ENCODE measurements around the gene MIER3. TPM values are rescaled to one million over a fixed set of nuclear protein-coding genes. Genes with fewer than 3 reads are reported as not detected.
A peak's percentile ranks its signal among the peaks of the same experiment; 100 is the strongest.

MIER3 gene
- total and polyA plus RNA-seq, 2 of the 13 experiments (the other 11 are each of a cell fraction or from before 2014, with no cell fraction given) = 14.6 to 38.8 TPM

GRCh38 chr5:56910210-56910965 is 41.5 kb downstream of the MIER3 start (continued):
- no peak for TF ChIP-seq ZNF609 (CRISPR knock-in tag; IDR thresholded peaks at IDR 0.05; ENCODE audit: borderline replicate concordance)
- TF ChIP-seq ZNF790 (CRISPR knock-in tag; IDR thresholded peaks at IDR 0.05; ENCODE audit: borderline replicate concordance) = no peak

GRCh38 chr5:56909294-56910209 is 42.4 kb downstream of the MIER3 start, which contains the start of gene SETD9:
Gene SETD9 (plus strand): TSS chr5:56909596. CDS start chr5:56909646, 50 bp downstream.
- Histone ChIP-seq H3K4me1 (ENCODE audit: insufficient read depth, low read length) (peaks cover 26% of the 10 kb centered on the region), H3K79me2 (ENCODE audit: insufficient read depth, low read length) (peaks cover 12% of the 10 kb centered on the region), H3K4me2 (ENCODE audit: low read depth, low read length) (peak within 1 kb of the TSS; percentile 97), H3K9me3 (ENCODE audit: low read length) (no peaks in the 10 kb centered on the region), H3K9ac (ENCODE audit: insufficient read depth, low read depth, low read length) (peak within 1 kb of the TSS; percentile 97), H3K4me3 (replicated peaks in 1 of 3; ENCODE audit: insufficient read depth in 1 of 3, low read depth in 2 of 3, low read length in 3 of 3) (peak within 1 kb of the TSS; percentile 74 to 86 (median 82)), H3K27ac (ENCODE audit: extremely low read length, insufficient read depth, low read length) (peak within 1 kb of the TSS; percentile 97), H3K36me3 (replicated peaks in 1 of 2; ENCODE audit: control insufficient read depth in 1 of 2, insufficient read depth in 2 of 2, low read length in 2 of 2) (no peaks in the 10 kb centered on the region; a peak in 1 of 5 replicates), H2AFZ (ENCODE audit: low read length) (peak within 1 kb of the TSS; percentile 84), H3K27me3 (ENCODE audit: control insufficient read depth in 1 of 2, insufficient read depth in 2 of 2, low read length in 2 of 2) (no peaks in the 10 kb centered on the region; a peak in 1 of 5 replicates), H4K20me1 (ENCODE audit: insufficient read depth, low read length) (no peaks in the 10 kb centered on the region)
- no peak for FAIRE-seq
- intact Hi-C loops (cut with micrococcal nuclease; ENCODE audit: unreplicated experiment) = loop anchor here (1.0 to 5.0 kb wide), 5 partner anchors 43 to 787 kb away; partner anchors contain the start of gene MIER3
- TSS peak; percentile 94 for BruUV-seq (replicated peaks)
- CTCF ChIA-PET (ENCODE audit: low intra/inter-chr PET ratio, low total read pairs) = no interaction called here
- in situ Hi-C loops (cut with HindIII; ENCODE audit: extremely low pct_ligation_motif_present, low pct_unique_long_range_greater_than_20kb) = loop anchor here (10.0 kb wide), 1 partner anchor 305 kb away; no protein-coding TSS in a partner anchor
- 0% methylated on average over 11 of the region's 84 CpGs for WGBS (ENCODE audit: low lambda C conversion rate)
- ATAC-seq = peak; percentile 89
- POLR2A ChIA-PET = interaction anchor here (0.6 to 2.9 kb wide), 17 partner anchors 9 to 914 kb away, joined by 3 to 25 read pairs (median 4); partner anchors contain the start of genes GPBP1 and IL6ST
- peak; percentile 93 for DNase-seq (ENCODE audit: low spot score)
- 0 out of 2 replicates have a peak, but pooled peaks have one; percentile 28 for TF ChIP-seq FOXP4 (CRISPR knock-in tag; IDR thresholded peaks at IDR 0.05)
- TF ChIP-seq ZNF75D (CRISPR knock-in tag; IDR thresholded peaks at IDR 0.05; ENCODE audit: borderline replicate concordance) = no peak
- TF ChIP-seq HNF1A (IDR thresholded peaks at IDR 0.05; ENCODE audit: low read depth) = 0 out of 2 replicates have a peak, but pooled peaks have one; percentile 4
- peak; percentile 45; the same call in 1 of the 2 replicates for TF ChIP-seq HNF1A (CRISPR knock-in tag; IDR thresholded peaks at IDR 0.05; ENCODE audit: borderline replicate concordance)
